Putamen (tissue), 1 donor: ENCODE data around the gene PPP1R14B.
"Not testable (repeated sequence)": the region's sequence is repeated elsewhere in the genome, so short reads cannot be mapped to it uniquely, and the experiment has no call there.

Experiments used
- DNase-seq: peaks from one replicate; pipeline ENCODE4 v3.0.0-alpha.2; 2016; ENCODE audit warnings: low spot score

Gene PPP1R14B

GRCh38 chr11:64260147-64260708, 13.5 kb upstream of the PPP1R14B start:
- no peak for DNase-seq

DNA sequence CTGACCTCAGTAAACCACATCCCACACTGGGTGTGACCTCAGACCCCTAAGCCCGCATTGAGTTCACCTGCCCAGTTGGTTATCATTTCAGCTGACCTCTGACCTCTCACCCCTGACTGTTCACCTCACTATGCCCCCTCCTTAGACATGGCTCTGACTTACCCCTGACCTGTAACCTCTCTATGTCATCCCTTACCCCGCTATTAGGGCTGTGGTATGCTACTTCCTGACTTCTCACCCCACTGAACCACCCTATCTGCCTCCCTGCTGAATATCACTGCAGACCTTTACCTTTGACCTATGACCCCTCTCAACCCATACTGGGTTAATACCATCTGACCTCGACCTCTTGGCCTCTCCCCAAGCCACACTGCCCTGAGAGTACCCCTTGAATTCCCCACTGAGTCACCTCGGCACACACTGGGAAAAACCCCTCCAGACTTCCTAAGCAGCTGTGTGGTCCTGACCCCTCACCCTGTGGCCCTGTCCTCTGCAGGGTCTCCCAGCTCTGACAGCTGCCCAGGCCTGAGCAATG, 12.9 kb upstream of the PPP1R14B start:
- no peak for DNase-seq

GRCh38 chr11:64258946-64259532, 12.3 kb upstream of the PPP1R14B start:
- DNase-seq = no peak

- no peak for DNase-seq
Observed at GRCh38 chr11:64258356-64258755, 11.6 kb upstream of the PPP1R14B start.

DNA sequence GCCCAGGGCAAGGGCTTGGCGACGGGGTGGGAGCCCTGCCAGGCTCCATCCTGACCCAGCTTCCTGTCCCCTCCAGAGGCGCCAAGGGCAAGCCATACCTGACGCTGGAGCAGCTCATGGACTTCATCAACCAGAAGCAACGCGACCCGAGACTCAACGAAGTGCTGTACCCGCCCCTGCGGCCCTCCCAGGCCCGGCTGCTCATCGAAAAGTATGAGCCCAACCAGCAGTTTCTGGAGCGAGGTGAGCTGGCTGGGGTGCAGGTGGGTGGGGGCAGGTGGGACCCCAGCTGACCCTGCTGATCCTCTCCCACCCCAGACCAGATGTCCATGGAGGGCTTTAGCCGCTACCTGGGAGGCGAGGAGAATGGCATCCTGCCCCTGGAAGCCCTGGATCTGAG, 9.6 kb upstream of the PPP1R14B start:
- DNase-seq = no peak

DNA sequence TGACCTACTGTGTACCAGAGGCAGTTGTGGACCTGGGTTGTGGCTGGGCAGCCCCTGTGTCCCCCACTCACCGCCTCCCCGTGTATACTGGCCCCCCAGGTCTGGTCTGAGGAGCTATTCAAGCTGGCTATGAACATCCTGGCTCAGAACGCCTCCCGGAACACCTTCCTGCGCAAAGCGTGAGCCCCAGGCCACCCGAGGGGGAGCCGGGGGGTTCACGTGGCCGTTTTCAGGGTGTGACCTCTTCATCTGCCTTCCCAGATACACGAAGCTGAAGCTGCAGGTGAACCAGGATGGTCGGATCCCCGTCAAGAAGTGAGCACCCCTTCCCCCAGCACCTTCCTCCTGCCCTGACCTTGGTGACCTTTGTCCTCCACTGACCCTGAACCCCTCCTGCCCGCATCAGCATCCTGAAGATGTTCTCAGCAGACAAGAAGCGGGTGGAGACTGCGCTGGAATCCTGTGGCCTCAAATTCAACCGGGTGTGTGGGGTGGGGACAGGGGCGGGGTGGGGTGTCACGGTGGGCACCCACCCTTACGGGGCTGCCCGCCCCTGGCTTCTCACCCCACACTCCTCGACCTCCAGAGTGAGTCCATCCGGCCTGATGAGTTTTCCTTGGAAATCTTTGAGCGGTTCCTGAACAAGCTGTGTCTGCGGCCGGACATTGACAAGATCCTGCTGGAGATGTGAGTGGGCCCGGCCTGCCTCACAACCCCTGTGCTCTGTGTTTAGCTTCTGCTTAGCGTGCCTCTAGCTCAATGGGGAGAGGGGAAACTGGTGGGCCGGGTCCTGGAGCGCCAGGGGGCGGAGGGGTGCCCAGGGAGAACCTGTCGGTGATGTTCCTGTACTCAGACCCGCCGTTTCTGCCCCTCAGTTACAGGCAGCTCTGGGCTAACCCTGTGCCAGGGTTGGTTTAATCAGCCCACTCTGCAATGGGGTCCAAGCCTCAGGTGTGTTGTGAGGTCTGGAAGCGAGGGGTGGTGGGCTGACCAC, 8.7 kb upstream of the PPP1R14B start:
- no peak for DNase-seq

DNA sequence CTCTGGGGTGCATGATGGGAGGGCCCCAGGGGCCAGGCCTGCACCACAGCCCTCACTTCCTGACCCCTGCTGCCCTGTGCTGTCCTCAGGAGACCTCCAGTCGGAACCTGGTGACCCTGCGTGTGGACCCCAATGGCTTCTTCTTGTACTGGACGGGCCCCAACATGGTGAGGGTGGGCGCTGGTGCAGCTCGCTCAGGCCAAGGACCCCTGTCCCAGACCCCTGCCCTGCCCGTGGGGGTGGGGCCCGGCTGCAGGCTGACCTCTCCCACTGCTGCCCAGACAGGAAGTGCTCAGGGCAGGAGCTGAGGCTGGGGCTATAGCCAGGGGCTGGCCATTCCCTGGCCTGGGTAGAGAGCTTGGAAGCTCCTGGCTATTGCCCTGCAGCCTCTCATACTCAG, 7.6 kb upstream of the PPP1R14B start:
- DNase-seq = no peak

DNA sequence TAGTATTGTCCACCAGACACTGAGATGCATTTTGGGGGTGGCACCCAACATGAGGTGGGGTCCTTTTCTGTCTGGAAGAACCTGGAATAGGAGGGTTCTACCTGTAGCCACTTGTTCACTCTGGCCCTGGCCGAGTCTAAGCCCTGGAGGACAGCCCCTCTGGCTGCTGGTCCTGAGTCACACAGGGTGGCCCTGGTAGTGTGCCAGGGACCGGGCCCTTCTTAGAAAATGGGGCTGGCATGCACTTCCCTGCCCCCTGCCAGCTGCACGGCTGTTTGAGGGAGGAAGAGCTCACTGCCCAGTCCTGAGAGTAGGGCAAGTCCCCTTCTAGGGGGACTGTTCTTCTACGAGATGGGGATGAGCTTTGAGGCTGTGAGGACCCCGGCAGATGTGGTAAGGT, 6.7 kb upstream of the PPP1R14B start:
- DNase-seq = no peak

DNA sequence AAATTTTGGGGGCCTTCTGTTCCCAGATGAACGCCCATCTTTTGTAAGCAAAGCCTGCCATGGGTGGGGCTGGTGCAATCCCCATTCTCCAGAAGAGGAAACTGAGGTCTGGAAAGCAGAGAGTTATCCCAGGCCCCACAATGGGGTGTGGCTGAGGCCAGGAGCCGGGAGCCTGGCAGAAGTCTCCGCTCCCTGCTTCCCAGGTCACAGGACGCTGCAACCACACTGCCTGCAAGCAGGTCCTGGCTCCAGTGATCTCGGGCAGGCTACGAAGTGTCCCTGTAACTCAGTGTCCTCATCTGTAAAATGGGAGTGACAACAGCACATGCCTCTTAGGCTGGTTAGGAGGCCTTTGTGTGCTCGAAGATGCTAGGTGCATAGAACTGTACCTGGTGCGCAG, 6.3 kb upstream of the PPP1R14B start:
- no peak for DNase-seq

GRCh38 chr11:64252003-64252872, 5.5 kb upstream of the PPP1R14B start:
- no peak for DNase-seq

DNA sequence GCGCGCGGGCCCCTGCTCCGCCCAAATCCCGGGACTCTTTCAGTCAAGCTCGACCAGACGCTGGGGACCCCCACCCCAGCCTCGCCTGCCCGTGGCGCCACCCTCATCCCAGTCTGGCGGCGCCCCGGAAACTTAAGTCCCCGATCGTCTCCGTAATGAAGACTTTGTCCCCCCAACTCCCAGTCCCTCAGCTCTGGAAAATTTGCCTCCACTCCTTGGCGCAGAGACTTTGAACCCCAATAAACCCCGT, 4.9 kb upstream of the PPP1R14B start:
- DNase-seq = no peak

GRCh38 chr11:64251016-64251752, 4.4 kb upstream of the PPP1R14B start, which contains the start of gene PLCB3:
Gene PLCB3 (plus strand): TSS chr11:64251530. CDS start chr11:64251650, 120 bp downstream.
- DNase-seq = no peak

DNA sequence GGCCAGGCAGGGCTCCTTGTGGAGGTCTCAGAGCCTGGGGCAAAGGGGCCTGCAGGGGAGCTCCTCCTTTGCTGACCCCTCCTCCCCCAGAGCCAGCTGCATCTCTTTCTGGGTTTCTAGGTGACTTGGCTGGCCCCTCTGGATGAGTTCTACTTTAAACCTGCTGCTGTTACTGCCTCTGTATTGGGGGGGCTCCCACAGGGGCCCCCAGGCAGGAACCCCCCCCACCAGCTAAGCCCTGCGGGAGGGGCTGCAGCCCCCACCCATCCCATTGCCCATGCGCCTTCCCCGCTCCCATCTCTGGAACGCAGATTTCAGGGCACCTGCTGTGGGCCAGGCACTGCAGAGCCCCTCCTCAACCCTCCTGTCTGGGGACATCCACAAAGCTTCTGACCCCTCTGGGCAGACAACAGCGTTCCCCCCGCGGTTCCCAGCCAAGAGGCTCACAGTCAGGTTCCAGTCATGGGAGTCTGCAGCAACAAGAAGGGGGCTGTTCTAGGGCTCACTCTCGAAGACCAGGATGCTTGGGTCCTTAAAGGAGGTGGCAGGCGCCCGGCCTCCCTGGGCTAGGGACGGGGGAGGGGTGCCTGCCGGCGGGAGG, 3.8 kb upstream of the PPP1R14B start:
- no peak for DNase-seq

DNA sequence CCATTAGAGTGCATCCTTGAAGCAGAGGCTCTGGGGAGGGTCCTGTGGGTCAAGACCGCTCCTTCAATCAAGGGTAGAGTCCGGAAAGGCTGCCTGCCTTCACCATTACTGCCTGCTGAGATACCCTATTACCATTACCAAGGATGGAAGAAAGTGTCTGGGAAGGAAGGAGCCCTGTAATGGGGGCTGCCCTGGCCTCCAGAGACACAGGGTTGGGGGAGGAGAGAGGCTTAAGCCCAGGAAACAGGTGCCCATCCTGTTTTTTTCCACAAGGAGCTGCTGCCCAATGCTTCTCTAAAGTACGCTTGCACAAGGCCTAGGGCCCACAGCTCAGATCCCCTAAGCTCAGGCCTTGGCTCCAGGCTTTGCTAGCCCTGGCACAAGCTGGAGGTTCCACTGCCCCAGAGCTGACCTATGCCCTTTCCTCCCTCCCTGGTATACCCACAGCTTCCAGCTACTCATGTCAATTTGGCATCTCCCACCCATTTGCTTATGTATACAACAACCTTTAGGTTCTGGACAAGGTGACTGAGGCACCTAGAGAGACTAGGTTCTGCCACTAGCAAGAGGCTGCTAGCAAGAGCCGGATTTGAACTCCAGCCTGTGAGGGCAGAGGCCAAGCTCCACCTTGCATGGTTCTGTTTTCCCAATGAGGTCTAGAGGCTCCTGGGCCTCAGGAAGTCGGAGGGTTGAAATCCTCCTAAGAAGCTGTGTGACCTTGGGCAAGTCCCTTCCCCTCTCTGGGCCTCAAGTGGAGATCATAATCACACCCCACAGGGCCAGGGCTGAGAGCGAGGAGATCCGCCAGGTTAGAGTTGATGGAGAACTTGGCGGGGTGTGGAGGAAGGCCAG, 3.0 kb upstream of the PPP1R14B start:
- no peak for DNase-seq

DNA sequence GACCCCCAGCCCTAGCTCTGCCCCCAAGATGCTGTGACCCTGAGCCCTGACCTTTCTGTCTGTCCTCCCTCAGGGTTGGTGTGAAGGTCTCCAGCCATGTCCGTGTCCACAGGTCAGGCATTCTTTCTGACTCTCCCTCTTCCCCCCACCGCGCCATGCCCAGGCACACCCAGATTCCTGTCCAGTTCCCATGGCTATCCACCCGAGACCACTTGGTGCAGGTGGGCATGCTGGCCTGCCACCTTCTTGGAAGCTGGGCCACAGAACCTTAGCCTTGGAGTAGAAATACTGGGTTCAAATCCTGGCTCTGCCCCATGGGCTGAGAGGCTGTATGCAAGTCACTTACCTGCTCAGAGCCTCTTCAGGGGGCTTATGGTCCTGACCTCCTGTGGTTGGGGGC, 2.3 kb upstream of the PPP1R14B start:
- no peak for DNase-seq

- no peak for DNase-seq
Observed at GRCh38 chr11:64248578-64248977, 1.8 kb upstream of the PPP1R14B start.

GRCh38 chr11:64247729-64248531, 1.2 kb upstream of the PPP1R14B start:
- no peak for DNase-seq

DNA sequence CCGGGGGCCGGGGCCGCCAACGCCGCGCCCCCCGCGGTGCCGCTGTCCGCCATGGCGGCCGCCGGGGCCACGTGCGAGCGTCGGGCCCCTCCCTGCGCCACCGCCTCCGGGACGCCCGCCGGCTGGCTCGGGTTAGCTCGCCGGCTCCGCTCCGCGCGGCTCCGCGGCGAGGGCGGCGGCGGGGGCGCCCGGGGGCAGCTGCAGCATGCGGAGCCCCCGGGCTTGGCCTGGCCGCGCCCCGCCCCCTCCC, 197 bp downstream of the PPP1R14B start:
- not testable (repeated sequence) for DNase-seq
